GM23338 (cell line): ENCODE data around the gene ECPAS. TPM values are rescaled to one million over a fixed set of nuclear protein-coding genes. Genes with fewer than 3 reads are reported as not detected.

Experiments used
- ATAC-seq: fragments of 200-7000 bp; cut with Tn5 transposase; 3 replicates; pipeline ENCODE4 v1.9.1; 2020
- DNase-seq: peaks from one replicate; pipeline ENCODE4 v3.0.0-alpha.2; 2015; ENCODE audit warnings: low spot score
- H2AFZ ChIP-seq: fragments of 200-600 bp; sonication (generic); 2 replicates; pipeline ENCODE4 v1.8.0; 2016; ENCODE audit warnings: antibody characterized with exemption, mild to moderate bottlenecking, moderate library complexity
- H3F3A ChIP-seq: fragments of 200-600 bp; sonication (generic); replicated peaks from 2 replicates; pipeline ENCODE4 v1.8.0; 2017; ENCODE audit warnings: antibody characterized with exemption, mixed run types, low read depth
- H3K27ac ChIP-seq: fragments of 200-600 bp; sonication (generic); 2 replicates; pipeline ENCODE4 v1.6.1; 2016; ENCODE audit warnings: low read depth
- H3K27me3 ChIP-seq: fragments of 200-600 bp; sonication (generic); 2 replicates; pipeline ENCODE4 v1.8.0; 2016; ENCODE audit warnings: mild to moderate bottlenecking, mixed run types, moderate library complexity; ENCODE audit not compliant: insufficient read depth
- H3K36me3 ChIP-seq: fragments of 200-600 bp; sonication (generic); 2 replicates; pipeline ENCODE4 v1.8.0; 2016; ENCODE audit warnings: mild to moderate bottlenecking; ENCODE audit not compliant: insufficient read depth
- H3K4me1 ChIP-seq: fragments of 200-600 bp; sonication (generic); 2 replicates; pipeline ENCODE4 v1.8.0; 2016; ENCODE audit warnings: mild to moderate bottlenecking, moderate library complexity; ENCODE audit not compliant: insufficient read depth
- H3K4me2 ChIP-seq: fragments of 200-600 bp; sonication (generic); 2 replicates; pipeline ENCODE4 v1.7.1; 2017; ENCODE audit warnings: mixed run types
- H3K4me3 ChIP-seq: fragments of 200-600 bp; sonication (generic); 2 replicates; pipeline ENCODE4 v1.6.1; 2016; ENCODE audit warnings: mixed run types
- H3K79me2 ChIP-seq: fragments of 200-600 bp; sonication (generic); replicated peaks from 2 replicates; pipeline ENCODE4 v1.8.0; 2017; ENCODE audit warnings: mild to moderate bottlenecking; ENCODE audit not compliant: insufficient read depth
- H3K9me2 ChIP-seq: fragments of 200-600 bp; sonication (generic); 2 replicates; pipeline ENCODE4 v1.8.0; 2017; ENCODE audit not compliant: insufficient read depth
- H4K20me1 ChIP-seq: fragments of 200-600 bp; sonication (generic); replicated peaks from 2 replicates; pipeline ENCODE4 v1.8.0; 2017; ENCODE audit warnings: mild to moderate bottlenecking; ENCODE audit not compliant: insufficient read depth
- H3K27ac Mint-ChIP-seq: 2 replicates; pipeline ENCODE4 v1.8.0; 2020; ENCODE audit warnings: inconsistent platforms, mild to moderate bottlenecking, moderate library complexity, mixed read lengths
- H3K27me3 Mint-ChIP-seq: 3 replicates; pipeline ENCODE4 v1.8.0; 2022; ENCODE audit warnings: low read depth, mild to moderate bottlenecking, moderate library complexity, mixed read lengths, inconsistent platforms; ENCODE audit not compliant: insufficient read depth, poor library complexity
- H3K36me3 Mint-ChIP-seq: 3 replicates; pipeline ENCODE4 v1.8.0; 2021; ENCODE audit warnings: low read depth, mild to moderate bottlenecking, inconsistent platforms, moderate library complexity, mixed read lengths
- H3K4me1 Mint-ChIP-seq: 3 replicates; pipeline ENCODE4 v1.8.0; 2020; ENCODE audit warnings: mild to moderate bottlenecking, inconsistent platforms, mixed read lengths
- H3K4me3 Mint-ChIP-seq: 3 replicates; pipeline ENCODE4 v1.8.0; 2021; ENCODE audit warnings: moderate library complexity, mild to moderate bottlenecking, inconsistent platforms, mixed read lengths
- H3K9me3 Mint-ChIP-seq: 3 replicates; pipeline ENCODE4 v1.8.0; 2020; ENCODE audit warnings: moderate library complexity, mild to moderate bottlenecking, inconsistent platforms, mixed read lengths
- CREB1 ChIP-seq: fragments of 250-450 bp; sonication (Bioruptor Pico); IDR thresholded peaks from 2 replicates; pipeline ENCODE4 v1.5.0; 2020; ENCODE audit warnings: low read depth, mild to moderate bottlenecking, moderate library complexity
- POLR2AphosphoS5 ChIP-seq: IDR thresholded peaks from 2 replicates; pipeline ENCODE4 v1.6.1; 2016; ENCODE audit warnings: antibody characterized with exemption, low read depth
- ZNF114 ChIP-seq: fragments of 250-450 bp; sonication (Bioruptor Pico); IDR thresholded peaks from 2 replicates; pipeline ENCODE4 v1.5.0; 2020; ENCODE audit warnings: mild to moderate bottlenecking, moderate library complexity
- ZNF331 ChIP-seq: fragments of 250-450 bp; sonication (Bioruptor Pico); IDR thresholded peaks from 2 replicates; pipeline ENCODE4 v1.5.0; 2020; ENCODE audit warnings: low read depth, mild to moderate bottlenecking, moderate library complexity
- ZNF462 ChIP-seq: fragments of 250-450 bp; sonication (Bioruptor Pico); IDR thresholded peaks from 2 replicates; pipeline ENCODE4 v1.5.0; 2020; ENCODE audit warnings: mild to moderate bottlenecking, moderate library complexity
- polyA plus RNA-seq: library from polyadenylated mRNA; unstranded; fragments of >200 nt; fragmentation: Nextera tagmentation; extraction: Ambion mirVana; gene quantifications from 2 replicates; pipeline ENCODE4 v1.2.1, GENCODE V29; 2016
- total RNA-seq: library from RNA; depleted of rRNA; stranded (reverse); fragments of >200 nt; shearing (Covaris generic); gene quantifications from 2 replicates; pipeline ENCODE4 v1.2.3, GENCODE V29; 2014

ECPAS gene
- total and polyA plus RNA-seq, 2 experiments from 2014 or later, result 51.4 to 104 TPM

- no peak for TF ChIP-seq ZNF462
- TF ChIP-seq ZNF114 (CRISPR knock-in tag), result no peak
Observed at GRCh38 chr9:111463048-111463447, 21.1 kb downstream of the ECPAS start (continued).

GRCh38 chr9:111458139-111459009 lies 25.8 kb downstream of the ECPAS start:
- Mint-ChIP-seq H3K9me3 (peaks cover 22% of the 10 kb centered on the region), H3K36me3 (peaks cover 22% of the 10 kb centered on the region; the same call in 2 of the 3 replicates), H3K4me1 (peaks cover 48% of the 10 kb centered on the region), H3K27ac (no peak overlapping the region), H3K27me3 (no peaks in the 10 kb centered on the region), H3K4me3 (no peak overlapping the region)
- peaks cover 17% of the 10 kb centered on the region for H4K20me1 ChIP-seq
- ATAC-seq (no peak; the same call in 2 of the 3 replicates), DNase-seq (no peak)
- H3K4me1 ChIP-seq, result peaks cover 46% of the 10 kb centered on the region
- no peaks in the 10 kb centered on the region for H3K36me3 ChIP-seq
- peaks cover 100% of the 10 kb centered on the region for H3K79me2 ChIP-seq
- no peak overlapping the region for H3K27ac ChIP-seq
- H3K4me3 ChIP-seq, result no peak overlapping the region
- H3K4me2 ChIP-seq, result 0 out of 2 replicates have a peak overlapping the region, but pooled peaks have one; percentile 28
- H3K9me2 ChIP-seq, result no peaks in the 10 kb centered on the region
- H3K27me3 ChIP-seq, result no peaks in the 10 kb centered on the region
- no peaks in the 10 kb centered on the region for H3F3A ChIP-seq
- no peak overlapping the region for H2AFZ ChIP-seq
- no peak for TF ChIP-seq ZNF331
- TF ChIP-seq ZNF462, result no peak
- TF ChIP-seq CREB1 (CRISPR knock-in tag), result no peak
- TF ChIP-seq POLR2AphosphoS5, result no peak
